GM21447 (cell line): ENCODE data around the gene TTC33.
"Not testable (repeated sequence)": the region's sequence is repeated elsewhere in the genome, so short reads cannot be mapped to it uniquely, and the experiment has no call there.

Source experiments
- ATAC-seq: cut with Tn5 transposase; IDR thresholded peaks from one replicate; pipeline ENCODE4 v1.9.1; 2021; ENCODE audit not compliant: unreplicated experiment

TTC33 gene

GRCh38 chr5:40720069-40720468 lies 35.7 kb downstream of the TTC33 start:
- ATAC-seq = no peak

GRCh38 chr5:40717281-40717680 lies 38.5 kb downstream of the TTC33 start:
- no peak for ATAC-seq

- ATAC-seq = no peak
Observed at GRCh38 chr5:40716590-40716989, 39.2 kb downstream of the TTC33 start.

GRCh38 chr5:40716000-40716399 lies 39.8 kb downstream of the TTC33 start:
- no peak for ATAC-seq

GRCh38 chr5:40714001-40714400 lies 41.8 kb downstream of the TTC33 start:
- ATAC-seq = no peak

- not testable (repeated sequence) for ATAC-seq
Observed at GRCh38 chr5:40710575-40710974, 45.2 kb downstream of the TTC33 start.

- ATAC-seq = not testable (repeated sequence)
Observed at GRCh38 chr5:40705484-40705883, 50.3 kb downstream of the TTC33 start.

GRCh38 chr5:40702027-40702426 lies 53.7 kb downstream of the TTC33 start:
- ATAC-seq = not testable (repeated sequence)

GRCh38 chr5:40700116-40700782 lies 55.5 kb downstream of the TTC33 start:
- ATAC-seq = no peak

GRCh38 chr5:40694433-40694832 lies 61.3 kb downstream of the TTC33 start:
- no peak for ATAC-seq

- no peak for ATAC-seq
Observed at GRCh38 chr5:40691894-40692293, 63.9 kb downstream of the TTC33 start.

- ATAC-seq = no peak
Observed at GRCh38 chr5:40690267-40690666, 65.5 kb downstream of the TTC33 start.

GRCh38 chr5:40689438-40689837 lies 66.3 kb downstream of the TTC33 start:
- peak; percentile 68 for ATAC-seq

GRCh38 chr5:40688996-40689395 lies 66.8 kb downstream of the TTC33 start:
- no peak for ATAC-seq

GRCh38 chr5:40688127-40688761 lies 67.5 kb downstream of the TTC33 start:
- ATAC-seq = peak; percentile 86

- no peak for ATAC-seq
Observed at GRCh38 chr5:40687321-40687720, 68.4 kb downstream of the TTC33 start.

- ATAC-seq = no peak
Observed at GRCh38 chr5:40685976-40686486, 69.7 kb downstream of the TTC33 start.

GRCh38 chr5:40685193-40685592 lies 70.6 kb downstream of the TTC33 start:
- no peak for ATAC-seq

GRCh38 chr5:40683305-40683704 lies 72.5 kb downstream of the TTC33 start:
- no peak for ATAC-seq

GRCh38 chr5:40682154-40683017 lies 73.4 kb downstream of the TTC33 start:
- no peak for ATAC-seq

GRCh38 chr5:40681363-40682153 lies 74.2 kb downstream of the TTC33 start:
- peak; percentile 27 for ATAC-seq
